Trophoblast cell (in vitro differentiated cells and primary cell): ENCODE measurements around the gene ROR2.

ENCODE experiments used
- DNase-seq, 2 donors: peaks; one replicate each; pipeline ENCODE4 v3.0.0-alpha.2; 2016
- H2AFZ ChIP-seq: 2 replicates; pipeline ENCODE4 v1.6.1; 2013; ENCODE audit warnings: low read length, moderate library complexity, mild to moderate bottlenecking; ENCODE audit not compliant: insufficient read depth, poor library complexity
- H2AK5ac ChIP-seq: 2 replicates; pipeline ENCODE4 v1.6.1; 2013; ENCODE audit warnings: mild to moderate bottlenecking, low read length
- H2BK120ac ChIP-seq: 2 replicates; pipeline ENCODE4 v1.6.1; 2013; ENCODE audit warnings: low read length, mild to moderate bottlenecking, moderate library complexity; ENCODE audit not compliant: insufficient read depth, poor library complexity
- H2BK12ac ChIP-seq: 2 replicates; pipeline ENCODE4 v1.6.1; 2013; ENCODE audit warnings: mild to moderate bottlenecking, low read length, moderate library complexity
- H2BK5ac ChIP-seq: 2 replicates; pipeline ENCODE4 v1.6.1; 2013; ENCODE audit warnings: low read length, low read depth, moderate library complexity, mild to moderate bottlenecking; ENCODE audit not compliant: poor library complexity
- H3K14ac ChIP-seq: 2 replicates; pipeline ENCODE4 v1.6.1; 2013; ENCODE audit warnings: mild to moderate bottlenecking, low read length
- H3K18ac ChIP-seq: 2 replicates; pipeline ENCODE4 v1.6.1; 2013; ENCODE audit warnings: mild to moderate bottlenecking, low read length
- H3K23ac ChIP-seq: 2 replicates; pipeline ENCODE4 v1.6.1; 2013; ENCODE audit warnings: low read length
- H3K27ac ChIP-seq: 2 replicates; pipeline ENCODE4 v1.5.1; 2013; ENCODE audit warnings: low read depth, mild to moderate bottlenecking, inconsistent platforms, low read length, moderate library complexity
- H3K27me3 ChIP-seq: 2 replicates; pipeline ENCODE4 v1.6.1; 2013; ENCODE audit warnings: inconsistent platforms, mild to moderate bottlenecking, low read length, moderate library complexity; ENCODE audit not compliant: insufficient read depth
- H3K36me3 ChIP-seq, 2 experiments: 1 replicate in 1 of 2; 2 replicates in 1 of 2; pipeline ENCODE4 v1.6.1; 2013; ENCODE audit warnings: low read length in 2 of 2, mild to moderate bottlenecking in 2 of 2, moderate library complexity in 1 of 2; ENCODE audit not compliant: insufficient read depth in 2 of 2, control insufficient read depth in 1 of 2
- H3K4ac ChIP-seq: 2 replicates; pipeline ENCODE4 v1.6.1; 2013; ENCODE audit warnings: low read depth, mild to moderate bottlenecking, low read length, moderate library complexity
- H3K4me1 ChIP-seq, 2 experiments: 1 replicate in 1 of 2; 2 replicates in 1 of 2; pipeline ENCODE4 v1.6.1; 2013; ENCODE audit warnings: low read length in 2 of 2, mild to moderate bottlenecking in 2 of 2, moderate library complexity in 1 of 2; ENCODE audit not compliant: insufficient read depth in 2 of 2, control insufficient read depth in 1 of 2
- H3K4me2 ChIP-seq: 2 replicates; pipeline ENCODE4 v1.6.1; 2013; ENCODE audit warnings: inconsistent platforms, mild to moderate bottlenecking, low read length, moderate library complexity
- H3K4me3 ChIP-seq: 2 replicates; pipeline ENCODE4 v1.5.1; 2013; ENCODE audit warnings: mild to moderate bottlenecking, low read depth, low read length, inconsistent platforms
- H3K79me1 ChIP-seq: one replicate; pipeline ENCODE4 v1.6.1; 2013; ENCODE audit warnings: low read length
- H3K79me2 ChIP-seq: 2 replicates; pipeline ENCODE4 v1.6.1; 2013; ENCODE audit warnings: low read length, mild to moderate bottlenecking; ENCODE audit not compliant: control insufficient read depth, insufficient read depth, poor library complexity
- H3K9ac ChIP-seq: 2 replicates; pipeline ENCODE4 v1.6.1; 2013; ENCODE audit warnings: mild to moderate bottlenecking, low read length
- H3K9me3 ChIP-seq: 2 replicates; pipeline ENCODE4 v1.6.1; 2013; ENCODE audit warnings: low read depth, mild to moderate bottlenecking, control low read depth, inconsistent platforms, low read length; ENCODE audit not compliant: insufficient read depth
- H4K12ac ChIP-seq: 2 replicates; pipeline ENCODE4 v1.6.1; 2013; ENCODE audit warnings: low read depth, mild to moderate bottlenecking, low read length, moderate library complexity
- H4K8ac ChIP-seq: 2 replicates; pipeline ENCODE4 v1.6.1; 2013; ENCODE audit warnings: low read depth, mild to moderate bottlenecking, low read length, moderate library complexity
- H4K91ac ChIP-seq: one replicate; pipeline ENCODE4 v1.6.1; 2013; ENCODE audit warnings: low read depth, mild to moderate bottlenecking, low read length, moderate library complexity
- WGBS: extraction: QIAGEN DNeasy Blood & Tissue Kit; methylation state at CpG from one replicate; pipeline ENCODE4 v1.1.7; 2013; ENCODE audit warnings: missing lambda C conversion rate; ENCODE audit not compliant: insufficient read length, insufficient coverage; ENCODE audit errors: extremely low coverage; 5-methylcytosine and 5-hydroxymethylcytosine counted together

The ROR2 gene

DNA sequence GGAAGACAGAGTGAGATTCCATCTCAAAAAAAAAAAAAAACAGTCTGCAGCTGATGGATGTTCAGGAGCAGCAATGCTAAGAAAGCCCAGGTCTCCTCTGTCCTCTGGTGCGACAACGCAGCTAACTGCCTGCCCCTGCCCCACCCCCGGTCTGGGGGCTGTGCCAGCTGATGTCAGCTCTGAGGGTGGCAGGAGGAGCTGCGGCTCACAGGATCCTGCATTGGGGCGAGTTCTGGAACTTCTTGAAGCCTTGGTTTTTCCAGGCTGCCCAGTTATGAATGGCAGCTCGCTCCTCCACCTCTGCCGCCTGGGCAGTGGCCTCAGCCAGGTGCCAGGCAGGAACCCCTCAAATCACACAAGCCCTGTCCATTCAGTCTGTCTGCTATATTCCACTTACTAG is 113.5 kb downstream of the ROR2 start:
- H3K4me3 ChIP-seq, result no peak overlapping the region
- no peaks in the 10 kb centered on the region for H3K9me3 ChIP-seq
- peaks cover 4% of the 10 kb centered on the region for H3K79me1 ChIP-seq
- no peak overlapping the region for H3K4ac ChIP-seq
- no peak overlapping the region for H3K9ac ChIP-seq
- no peak overlapping the region for H3K18ac ChIP-seq
- H3K27me3 ChIP-seq, result no peaks in the 10 kb centered on the region
- no peak overlapping the region for H2BK120ac ChIP-seq
- no peaks in the 10 kb centered on the region for H3K79me2 ChIP-seq
- no peak overlapping the region for H3K14ac ChIP-seq
- no peak overlapping the region for H3K23ac ChIP-seq
- no peak overlapping the region for H3K4me2 ChIP-seq
- no peak overlapping the region for H4K91ac ChIP-seq
- WGBS, result no CpG with 5 or more reads among the region's 7 CpGs
- no peaks in the 10 kb centered on the region for H3K36me3 ChIP-seq
- H2AFZ ChIP-seq, result no peak overlapping the region
- no peak overlapping the region for H3K27ac ChIP-seq
- no peak overlapping the region for H2BK5ac ChIP-seq
- H4K12ac ChIP-seq, result no peak overlapping the region
- H2BK12ac ChIP-seq, result no peak overlapping the region
- no peak for DNase-seq
- H4K8ac ChIP-seq, result no peak overlapping the region
- H3K4me1 ChIP-seq, result peaks cover 22 to 23% of the 10 kb centered on the region in 2 experiments
- no peak overlapping the region for H2AK5ac ChIP-seq

DNA sequence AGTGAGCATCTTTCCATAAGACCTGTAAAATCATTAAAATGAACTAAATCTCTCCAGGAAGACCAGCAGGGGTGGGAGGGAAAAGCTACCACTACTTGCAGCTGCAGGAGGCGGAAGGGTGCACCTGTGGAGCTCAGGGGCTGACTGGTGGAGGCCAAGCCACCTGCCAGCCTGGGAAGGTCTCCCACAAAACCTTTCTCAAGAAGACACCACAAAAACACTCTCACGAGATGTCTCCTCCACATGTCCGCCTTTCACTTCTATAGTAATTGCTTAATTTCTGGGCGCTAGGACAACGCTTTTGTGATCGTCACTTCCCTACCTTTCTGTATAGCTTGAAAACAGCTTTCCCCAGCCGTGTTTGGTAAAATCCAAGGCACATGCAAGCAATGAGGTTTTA is 114.4 kb downstream of the ROR2 start:
- WGBS, result no CpG with 5 or more reads among the region's 7 CpGs
- H3K4me3 ChIP-seq, result no peak overlapping the region
- H2BK5ac ChIP-seq, result no peak overlapping the region
- H3K4me2 ChIP-seq, result no peak overlapping the region
- no peak overlapping the region for H3K9ac ChIP-seq
- no peak overlapping the region for H3K27ac ChIP-seq
- no peak for DNase-seq
- H4K91ac ChIP-seq, result no peak overlapping the region
- no peak overlapping the region for H4K8ac ChIP-seq
- H3K79me2 ChIP-seq, result no peaks in the 10 kb centered on the region
- H3K18ac ChIP-seq, result no peak overlapping the region
- no peaks in the 10 kb centered on the region for H3K9me3 ChIP-seq
- H3K4ac ChIP-seq, result no peak overlapping the region
- H3K27me3 ChIP-seq, result no peaks in the 10 kb centered on the region
- no peak overlapping the region for H3K23ac ChIP-seq
- H3K14ac ChIP-seq, result no peak overlapping the region
- H3K36me3 ChIP-seq, result no peaks in the 10 kb centered on the region
- no peak overlapping the region for H2BK12ac ChIP-seq
- H2AK5ac ChIP-seq, result no peak overlapping the region
- no peak overlapping the region for H4K12ac ChIP-seq
- no peak overlapping the region for H2BK120ac ChIP-seq
- peaks cover 22 to 23% of the 10 kb centered on the region in 2 experiments for H3K4me1 ChIP-seq
- peaks cover 4% of the 10 kb centered on the region for H3K79me1 ChIP-seq
- H2AFZ ChIP-seq, result no peak overlapping the region

DNA sequence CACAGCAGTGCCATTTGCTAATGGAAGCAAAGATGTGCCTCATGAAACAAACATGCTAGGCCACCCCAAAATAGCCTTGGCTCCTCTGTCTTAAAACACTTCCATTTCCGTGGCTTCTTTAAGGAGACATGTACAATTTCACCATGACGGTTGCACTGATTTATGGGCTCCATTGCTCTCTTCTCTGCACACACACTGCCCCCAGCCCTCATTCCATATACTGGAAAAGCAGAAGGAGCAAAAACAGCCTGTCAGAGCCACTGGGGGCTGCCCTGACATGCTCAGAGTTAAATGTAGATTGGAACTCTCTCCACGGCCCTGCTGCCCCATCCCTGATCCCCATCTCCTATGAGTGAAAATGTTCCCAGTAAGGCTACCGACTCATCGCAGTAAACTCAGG is 114.8 kb downstream of the ROR2 start:
- Histone ChIP-seq H3K27me3 (no peaks in the 10 kb centered on the region), H2AFZ (no peak overlapping the region), H4K12ac (no peak overlapping the region), H3K27ac (no peak overlapping the region), H3K79me2 (no peaks in the 10 kb centered on the region), H3K4me2 (no peak overlapping the region), H4K91ac (no peak overlapping the region), H2BK120ac (no peak overlapping the region), H2BK12ac (no peak overlapping the region), H3K14ac (no peak overlapping the region), H4K8ac (no peak overlapping the region), H2AK5ac (no peak overlapping the region), H3K4ac (no peak overlapping the region), H3K79me1 (peaks cover 4% of the 10 kb centered on the region), H3K36me3 (no peaks in the 10 kb centered on the region), H3K4me1 (peaks cover 22 to 23% of the 10 kb centered on the region in 2 experiments), H3K4me3 (no peak overlapping the region), H2BK5ac (no peak overlapping the region), H3K9me3 (no peaks in the 10 kb centered on the region), H3K9ac (no peak overlapping the region), H3K18ac (peak overlapping the region; percentile 58), H3K23ac (no peak overlapping the region)
- no CpG with 5 or more reads among the region's 5 CpGs for WGBS
- DNase-seq, result no peak

DNA sequence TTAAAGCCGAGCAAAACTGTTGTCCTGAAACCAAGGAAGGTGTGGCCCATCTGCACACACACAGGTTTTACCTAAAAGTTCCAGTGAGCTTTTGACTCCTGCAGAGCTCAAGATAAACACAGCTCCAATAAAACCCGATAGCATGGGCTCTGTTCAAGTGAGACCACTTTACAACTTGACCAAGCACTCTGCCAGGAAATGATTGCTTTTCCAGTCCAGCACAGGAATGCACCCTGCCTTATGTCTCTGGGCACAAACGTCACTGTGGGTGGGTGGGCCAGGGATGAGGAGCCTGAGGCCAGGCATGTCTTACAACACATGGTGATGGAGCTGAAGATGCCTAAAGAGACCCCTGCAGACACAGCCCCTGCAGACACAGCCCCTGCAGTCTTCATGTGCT is 115.3 kb downstream of the ROR2 start:
- no peak overlapping the region for H3K23ac ChIP-seq
- no peak overlapping the region for H3K27ac ChIP-seq
- no peak overlapping the region for H3K4me2 ChIP-seq
- no peak overlapping the region for H2AFZ ChIP-seq
- H2BK120ac ChIP-seq, result no peak overlapping the region
- no peak overlapping the region for H4K8ac ChIP-seq
- no CpG with 5 or more reads among the region's 3 CpGs for WGBS
- no peaks in the 10 kb centered on the region for H3K36me3 ChIP-seq
- H4K91ac ChIP-seq, result no peak overlapping the region
- H3K4ac ChIP-seq, result no peak overlapping the region
- H3K79me2 ChIP-seq, result no peaks in the 10 kb centered on the region
- H2AK5ac ChIP-seq, result no peak overlapping the region
- H2BK12ac ChIP-seq, result no peak overlapping the region
- peak overlapping the region; percentile 58 for H3K18ac ChIP-seq
- H3K9ac ChIP-seq, result no peak overlapping the region
- no peak overlapping the region for H3K14ac ChIP-seq
- H3K4me3 ChIP-seq, result no peak overlapping the region
- peaks cover 4% of the 10 kb centered on the region for H3K79me1 ChIP-seq
- no peak for DNase-seq
- no peaks in the 10 kb centered on the region for H3K27me3 ChIP-seq
- no peaks in the 10 kb centered on the region for H3K9me3 ChIP-seq
- no peak overlapping the region for H4K12ac ChIP-seq
- peaks cover 22 to 23% of the 10 kb centered on the region in 2 experiments for H3K4me1 ChIP-seq
- no peak overlapping the region for H2BK5ac ChIP-seq
